Right atrium auricular region (tissue), 2 donors: ENCODE data around the gene PI4K2B. TPM values are rescaled to one million over a fixed set of nuclear protein-coding genes. Genes with fewer than 3 reads are reported as not detected.
"Not testable (repeated sequence)": the region's sequence is repeated elsewhere in the genome, so short reads cannot be mapped to it uniquely, and the experiment has no call there.

Source experiments
- DNase-seq: peaks from one replicate; pipeline ENCODE4 v3.0.0-alpha.2; 2019; ENCODE audit warnings: low spot score
- H3K27ac ChIP-seq, 2 donors: fragments of 200-600 bp; sonication (generic); 1 replicate in 1 of 2; 2 replicates in 1 of 2; pipeline ENCODE4 v1.5.1; 2016 to 2019
- H3K27me3 ChIP-seq, 2 donors: fragments of 200-600 bp; sonication (generic); one replicate each; pipeline versions ENCODE4 v1.5.1 to v1.6.0; 2017 to 2019
- H3K36me3 ChIP-seq: fragments of 200-600 bp; sonication (generic); one replicate; pipeline ENCODE4 v1.5.1; 2016
- H3K4me1 ChIP-seq, 2 donors: fragments of 200-600 bp; sonication (generic); one replicate each; pipeline versions ENCODE4 v1.5.1 to v1.6.0; 2017 to 2019
- H3K4me3 ChIP-seq, 2 donors: fragments of 200-600 bp; sonication (generic); 1 replicate in 1 of 2; 2 replicates in 1 of 2; pipeline ENCODE4 v1.5.1; 2017 to 2019; ENCODE audit warnings: mild to moderate bottlenecking in 1 of 2, moderate library complexity in 1 of 2
- H3K9me3 ChIP-seq, 2 donors: fragments of 200-600 bp; sonication (generic); one replicate each; pipeline ENCODE4 v1.5.1; 2019
- total RNA-seq, 2 donors: library from RNA; depleted of rRNA; stranded (reverse); fragments of >200 nt; gene quantifications; one replicate each; pipeline ENCODE4 v1.1.0, GENCODE V29; 2016
- TF ChIP-seq, protein P1 (sequence below), 2 donors: fragments of 200-600 bp; sonication (generic); IDR thresholded peaks; one replicate each; pipeline ENCODE4 v1.5.1; 2019; ENCODE audit warnings: antibody characterized with exemption in 2 of 2

The PI4K2B gene
- total RNA-seq, 2 donors from 2014 or later = 2.7 to 5.0 TPM

DNA sequence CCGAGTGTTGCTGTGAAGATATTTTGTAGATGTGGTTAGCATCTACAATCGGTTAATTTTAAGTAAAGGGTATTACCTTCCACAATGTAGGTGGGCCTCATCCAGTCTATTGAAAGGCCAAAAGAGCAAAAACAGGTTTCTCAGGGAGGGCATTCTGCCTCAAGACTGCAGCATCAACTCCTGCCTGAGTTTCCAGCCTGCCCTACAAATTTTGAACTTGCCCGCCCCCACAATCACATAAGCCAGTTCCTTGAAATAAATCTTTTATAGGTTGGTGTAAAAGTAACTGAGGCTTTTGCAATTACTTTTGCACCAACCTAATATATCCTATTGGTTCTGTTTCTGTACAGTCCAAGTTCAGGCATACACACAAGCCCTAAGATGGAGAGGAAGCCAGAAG, 22.1 kb upstream of the PI4K2B start:
- Histone ChIP-seq H3K27ac (no peak overlapping the region), H3K36me3 (no peaks in the 10 kb centered on the region), H3K9me3 (peaks cover 0 to 13% of the 10 kb centered on the region in 2 donors), H3K4me1 (no peaks in the 10 kb centered on the region), H3K27me3 (no peaks in the 10 kb centered on the region), H3K4me3 (no peak overlapping the region)
- no peak for DNase-seq
- TF ChIP-seq, protein P1, sequence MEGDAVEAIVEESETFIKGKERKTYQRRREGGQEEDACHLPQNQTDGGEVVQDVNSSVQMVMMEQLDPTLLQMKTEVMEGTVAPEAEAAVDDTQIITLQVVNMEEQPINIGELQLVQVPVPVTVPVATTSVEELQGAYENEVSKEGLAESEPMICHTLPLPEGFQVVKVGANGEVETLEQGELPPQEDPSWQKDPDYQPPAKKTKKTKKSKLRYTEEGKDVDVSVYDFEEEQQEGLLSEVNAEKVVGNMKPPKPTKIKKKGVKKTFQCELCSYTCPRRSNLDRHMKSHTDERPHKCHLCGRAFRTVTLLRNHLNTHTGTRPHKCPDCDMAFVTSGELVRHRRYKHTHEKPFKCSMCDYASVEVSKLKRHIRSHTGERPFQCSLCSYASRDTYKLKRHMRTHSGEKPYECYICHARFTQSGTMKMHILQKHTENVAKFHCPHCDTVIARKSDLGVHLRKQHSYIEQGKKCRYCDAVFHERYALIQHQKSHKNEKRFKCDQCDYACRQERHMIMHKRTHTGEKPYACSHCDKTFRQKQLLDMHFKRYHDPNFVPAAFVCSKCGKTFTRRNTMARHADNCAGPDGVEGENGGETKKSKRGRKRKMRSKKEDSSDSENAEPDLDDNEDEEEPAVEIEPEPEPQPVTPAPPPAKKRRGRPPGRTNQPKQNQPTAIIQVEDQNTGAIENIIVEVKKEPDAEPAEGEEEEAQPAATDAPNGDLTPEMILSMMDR (IDR thresholded peaks at IDR 0.05) = no peak

DNA sequence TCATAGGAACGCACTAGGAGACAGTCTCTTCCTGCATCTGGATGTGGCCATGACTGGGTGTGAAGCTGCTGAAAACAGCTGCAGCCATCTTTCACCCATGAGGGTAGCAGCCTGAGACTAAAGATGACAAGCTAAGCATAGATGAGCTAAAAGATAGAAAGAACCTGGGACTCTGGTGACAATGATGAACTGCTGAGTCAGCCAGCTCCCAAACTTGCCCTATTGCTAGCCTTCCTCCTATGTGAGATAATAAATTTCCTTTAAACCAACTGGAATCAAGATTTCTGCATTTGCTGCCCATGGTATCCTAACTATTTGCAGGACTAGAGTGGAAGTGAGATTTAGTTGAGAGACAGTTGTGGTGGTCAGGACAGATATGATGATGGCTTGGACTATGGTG, 21.0 kb upstream of the PI4K2B start:
- TF ChIP-seq, protein P1 (IDR thresholded peaks at IDR 0.05) = no peak
- Histone ChIP-seq H3K27me3 (no peaks in the 10 kb centered on the region), H3K4me3 (no peak overlapping the region), H3K9me3 (peaks cover 0 to 13% of the 10 kb centered on the region in 2 donors), H3K4me1 (no peaks in the 10 kb centered on the region), H3K27ac (no peak overlapping the region), H3K36me3 (no peaks in the 10 kb centered on the region)
- no peak for DNase-seq

DNA sequence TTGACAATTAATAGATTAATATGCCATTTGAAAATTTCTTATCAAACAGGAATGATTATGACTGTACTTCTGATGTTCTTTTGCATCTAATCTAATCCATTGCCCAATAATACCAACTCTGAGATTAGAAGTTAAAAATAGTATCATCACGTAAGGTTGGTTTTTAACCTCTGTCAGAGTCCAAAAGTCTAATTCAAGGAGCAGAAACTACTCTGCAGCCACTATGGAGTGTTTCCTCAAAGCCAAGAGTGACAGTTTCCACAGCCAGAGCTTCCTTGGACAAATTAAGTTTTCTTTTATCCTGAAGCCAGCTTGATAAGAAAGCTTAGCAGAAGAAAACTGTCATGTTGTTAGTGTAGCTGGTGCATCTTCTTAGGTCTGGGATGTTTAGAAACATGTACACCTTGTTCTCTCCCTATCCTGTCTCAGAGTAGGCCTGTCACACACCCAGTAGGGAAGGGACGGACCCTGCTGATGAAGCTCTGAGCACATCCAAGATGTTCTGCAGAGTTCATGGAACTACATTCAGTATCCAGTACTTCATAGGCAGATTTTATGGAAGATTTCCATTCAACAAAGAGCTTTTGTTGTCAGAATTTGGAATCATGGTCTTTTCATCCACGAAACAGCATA, 20.4 kb upstream of the PI4K2B start:
- no peaks in the 10 kb centered on the region for H3K4me1 ChIP-seq
- DNase-seq = no peak
- peaks cover 0 to 13% of the 10 kb centered on the region in 2 donors for H3K9me3 ChIP-seq
- no peak overlapping the region for H3K27ac ChIP-seq
- no peak overlapping the region for H3K4me3 ChIP-seq
- no peaks in the 10 kb centered on the region for H3K36me3 ChIP-seq
- TF ChIP-seq, protein P1 (IDR thresholded peaks at IDR 0.05) = no peak
- H3K27me3 ChIP-seq = no peaks in the 10 kb centered on the region

DNA sequence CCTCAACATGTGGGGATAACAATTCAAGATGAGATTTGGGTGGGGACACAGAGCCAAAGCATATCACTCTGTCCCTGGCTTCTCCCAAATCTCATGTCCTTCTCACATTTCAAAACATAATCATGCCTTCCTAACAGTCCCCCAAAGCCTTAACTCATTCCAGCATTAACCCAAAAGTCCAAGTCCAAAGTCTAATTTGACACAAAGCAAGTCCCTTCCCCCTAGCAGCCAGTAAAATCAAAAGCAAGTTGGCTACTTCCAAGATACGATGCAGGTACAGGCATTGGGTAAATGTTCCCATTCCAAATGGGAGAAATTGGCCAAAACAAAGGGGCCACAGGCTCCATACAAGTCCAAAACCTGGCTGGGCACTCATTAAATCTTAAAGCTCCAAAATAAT, 19.1 kb upstream of the PI4K2B start:
- not testable (repeated sequence) for H3K27me3 ChIP-seq, H3K4me3 ChIP-seq, H3K36me3 ChIP-seq, H3K27ac ChIP-seq, DNase-seq, H3K4me1 ChIP-seq
- peaks cover 0 to 13% of the 10 kb centered on the region in 2 donors for H3K9me3 ChIP-seq

DNA sequence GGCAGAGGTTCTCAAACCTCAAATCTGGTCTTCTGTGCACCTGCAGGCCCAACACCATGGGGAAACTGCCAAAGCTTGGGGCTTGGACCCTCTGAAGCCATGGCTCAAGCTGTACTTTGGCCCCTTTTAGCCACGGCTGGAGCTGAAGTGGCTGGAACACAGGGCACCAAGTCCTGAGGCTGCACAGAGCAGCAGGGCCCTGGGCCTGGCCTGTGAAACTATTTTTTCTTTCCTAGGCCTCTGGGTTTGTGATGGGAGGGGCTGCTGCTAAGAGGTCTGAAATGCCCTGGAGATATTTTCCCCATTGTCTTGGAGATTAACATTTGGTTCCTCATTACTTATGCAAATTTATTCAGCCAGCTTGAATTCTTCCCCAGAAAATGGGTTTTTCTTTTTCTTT, 18.3 kb upstream of the PI4K2B start:
- no peaks in the 10 kb centered on the region for H3K36me3 ChIP-seq
- no peaks in the 10 kb centered on the region for H3K4me1 ChIP-seq
- no peaks in the 10 kb centered on the region for H3K27me3 ChIP-seq
- no peak for DNase-seq
- TF ChIP-seq, protein P1 (IDR thresholded peaks at IDR 0.05) = no peak
- H3K9me3 ChIP-seq = peaks cover 0 to 13% of the 10 kb centered on the region in 2 donors
- H3K27ac ChIP-seq = no peak overlapping the region
- H3K4me3 ChIP-seq = no peak overlapping the region

DNA sequence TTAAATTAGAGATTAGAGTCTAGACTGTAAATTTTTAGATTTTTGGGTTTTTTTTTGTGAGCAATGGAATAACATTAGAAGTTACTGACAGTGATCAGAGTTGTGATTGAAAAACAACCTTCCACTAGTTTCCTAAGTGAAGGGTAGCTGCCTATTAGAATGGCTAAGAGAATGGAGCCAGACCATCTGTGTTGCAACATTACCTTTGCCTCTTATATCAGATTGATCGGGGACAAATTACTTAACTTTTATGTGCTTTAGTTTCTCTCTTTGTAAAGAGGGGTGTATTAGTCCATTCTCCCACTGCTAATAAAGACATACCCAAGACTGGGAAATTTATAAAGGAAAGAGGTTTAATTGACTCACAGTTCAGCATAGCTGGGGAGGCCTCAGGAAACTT, 12.5 kb upstream of the PI4K2B start:
- DNase-seq = no peak
- Histone ChIP-seq H3K4me1 (no peaks in the 10 kb centered on the region), H3K27me3 (no peaks in the 10 kb centered on the region), H3K4me3 (no peak overlapping the region), H3K9me3 (peaks cover 0 to 38% of the 10 kb centered on the region in 2 donors), H3K36me3 (no peaks in the 10 kb centered on the region), H3K27ac (no peak overlapping the region)
- TF ChIP-seq, protein P1 (IDR thresholded peaks at IDR 0.05) = no peak
